K562 (cell line): ENCODE measurements around the gene SNX9. TPM values are rescaled to one million over a fixed set of nuclear protein-coding genes. Genes with fewer than 3 reads are reported as not detected.

Experiments
- E2F3 ChIP-seq: fragments of 250-450 bp; sonication (Bioruptor Pico); IDR thresholded peaks from 2 replicates; pipeline ENCODE4 v1.4.0; 2020; ENCODE audit warnings: mild to moderate bottlenecking
- ELF1 ChIP-seq: fragments of 200-800 bp; sonication (Bioruptor generic); IDR thresholded peaks from 2 replicates; pipeline ENCODE4 v1.6.1; 2016; ENCODE audit warnings: missing genetic modification characterization, missing compliant biosample characterization
- ETV6 ChIP-seq, 3 experiments: fragments of 150-350 bp in 1 of 3; sonication (generic) in 1 of 3; formaldehyde crosslinking in 1 of 3; IDR thresholded peaks; 2 replicates each; pipeline versions ENCODE4 v1.6.1 to v1.8.0; 2014 to 2022; ENCODE audit warnings: borderline replicate concordance in 2 of 3, low read depth in 2 of 3, antibody characterized with exemption in 1 of 3, low read length in 1 of 3, mild to moderate bottlenecking in 1 of 3, missing genetic modification reagents in 1 of 3
- FOXJ3 ChIP-seq: sonication (generic); formaldehyde crosslinking; IDR thresholded peaks from 2 replicates; pipeline ENCODE4 v1.4.0; 2020; ENCODE audit warnings: mild to moderate bottlenecking, missing genetic modification reagents
- HDAC8 ChIP-seq: fragments of 450-650 bp; IDR thresholded peaks from 2 replicates; pipeline ENCODE4 v1.6.1; 2016; ENCODE audit warnings: mild to moderate bottlenecking, missing genetic modification characterization, moderate library complexity, missing compliant biosample characterization
- HNRNPH1 ChIP-seq: fragments of 200-400 bp; formaldehyde crosslinking; optimal IDR thresholded peaks from 2 replicates; pipeline ENCODE3; 2017; ENCODE audit warnings: low read depth, mild to moderate bottlenecking, low read length, moderate library complexity
- HNRNPLL ChIP-seq: fragments of 200-400 bp; formaldehyde crosslinking; IDR thresholded peaks from 2 replicates; pipeline ENCODE4 v1.6.1; 2017; ENCODE audit warnings: low read length, low read depth, mild to moderate bottlenecking; ENCODE audit not compliant: poor library complexity, severe bottlenecking
- MAZ ChIP-seq, 2 experiments: fragments of 450-650 bp in 1 of 2; sonication (generic) in 1 of 2; formaldehyde crosslinking; IDR thresholded peaks in 1 of 2; conservative IDR thresholded peaks in 1 of 2; 2 replicates each; pipeline versions ENCODE4 v1.4.0 to v1.5.0; 2020; ENCODE audit warnings: mild to moderate bottlenecking in 1 of 2, missing genetic modification reagents in 1 of 2
- MEIS2 ChIP-seq: fragments of 450-650 bp; IDR thresholded peaks from 2 replicates; pipeline ENCODE4 v1.6.1; 2014; ENCODE audit warnings: mild to moderate bottlenecking; ENCODE audit not compliant: partially characterized antibody
- NFE2L1 ChIP-seq: fragments of 450-650 bp; IDR thresholded peaks from 2 replicates; pipeline ENCODE4 v1.6.1; 2016; ENCODE audit warnings: missing genetic modification characterization, low read depth, mild to moderate bottlenecking, missing compliant biosample characterization, moderate library complexity, borderline replicate concordance
- NR4A1 ChIP-seq, 2 experiments: fragments of 250-450 bp in 1 of 2; fragments of 450-650 bp in 1 of 2; sonication (Bioruptor Pico) in 1 of 2; IDR thresholded peaks; 2 replicates each; pipeline versions ENCODE4 v1.4.0 to v1.6.1; 2016 to 2020; ENCODE audit warnings: mild to moderate bottlenecking in 2 of 2, missing compliant biosample characterization in 1 of 2, missing genetic modification characterization in 1 of 2, moderate library complexity in 1 of 2
- PHTF2 ChIP-seq: fragments of 250-450 bp; sonication (Bioruptor Pico); IDR thresholded peaks from 2 replicates; pipeline ENCODE4 v1.5.0; 2021; ENCODE audit warnings: mild to moderate bottlenecking
- POLR2G ChIP-seq: fragments of 200-400 bp; formaldehyde crosslinking; IDR thresholded peaks from 2 replicates; pipeline ENCODE4 v1.6.1; 2017; ENCODE audit warnings: low read depth, mild to moderate bottlenecking, antibody characterized with exemption, low read length, moderate library complexity
- POLR3A ChIP-seq: IDR thresholded peaks from 2 replicates; pipeline ENCODE4 v1.6.1; 2011; ENCODE audit warnings: borderline replicate concordance, mild to moderate bottlenecking, moderate library complexity; ENCODE audit not compliant: insufficient read length, insufficient read depth; ENCODE audit errors: extremely low read depth
- RB1 ChIP-seq: fragments of 450-650 bp; IDR thresholded peaks from 2 replicates; pipeline ENCODE4 v1.6.1; 2017; ENCODE audit warnings: low read depth, mild to moderate bottlenecking
- RBFOX2 ChIP-seq: fragments of 200-400 bp; formaldehyde crosslinking; IDR thresholded peaks from 2 replicates; pipeline ENCODE4 v1.6.1; 2017; ENCODE audit warnings: low read depth, mild to moderate bottlenecking, low read length, moderate library complexity
- RNF2 ChIP-seq: sonication (generic); IDR thresholded peaks from 2 replicates; pipeline ENCODE4 v1.6.1; 2016
- SMAD3 ChIP-seq: fragments of 450-650 bp; formaldehyde crosslinking; conservative IDR thresholded peaks from 2 replicates; pipeline ENCODE4 v1.4.0; 2020; ENCODE audit warnings: mild to moderate bottlenecking
- TEAD4 ChIP-seq, 2 experiments: sonication (generic) in 1 of 2; formaldehyde crosslinking in 1 of 2; IDR thresholded peaks; 2 replicates each; pipeline versions ENCODE4 v1.6.1 to v1.8.0; 2012 to 2022; ENCODE audit warnings: borderline replicate concordance in 1 of 2, inconsistent platforms in 1 of 2, low read length in 1 of 2, mild to moderate bottlenecking in 1 of 2, missing genetic modification reagents in 1 of 2
- ZBED1 ChIP-seq: IDR thresholded peaks from 2 replicates; pipeline ENCODE4 v1.6.1; 2014
- ZKSCAN1 ChIP-seq: fragments of 150-350 bp; IDR thresholded peaks from 2 replicates; pipeline ENCODE4 v1.6.1; 2016; ENCODE audit warnings: low read depth, low read length
- ZKSCAN8 ChIP-seq: fragments of 200-800 bp; sonication (Bioruptor generic); IDR thresholded peaks from 2 replicates; pipeline ENCODE4 v1.6.1; 2016; ENCODE audit warnings: missing genetic modification characterization, missing compliant biosample characterization
- polyA plus RNA-seq, 8 experiments: library from polyadenylated mRNA; depleted of rRNA in 4 of 8; stranded (reverse) in 5 of 8; unstranded in 3 of 8; fragments of >200 nt; fragmentation: Nextera tagmentation in 2 of 8; fragmentation: Illumina TruSeq in 1 of 8; extraction: Ambion mirVana in 2 of 8; extraction: Trizol in 1 of 8; gene quantifications; 2 replicates each; pipeline versions ENCODE4 v1.2.1 to v1.2.3, GENCODE V29; 2011 to 2014; ENCODE audit warnings: inconsistent platforms in 1 of 8, missing spikeins in 1 of 8
- total RNA-seq, 7 experiments: library from RNA; depleted of rRNA in 6 of 7; stranded (reverse); fragments of >200 nt in 6 of 7; fragmentation: Illumina TruSeq in 2 of 7; extraction: Trizol in 2 of 7; gene quantifications; 2 replicates each; pipeline versions ENCODE4 v1.2.1 to v1.2.3, GENCODE V29; 2011 to 2021; ENCODE audit warnings: low replicate concordance in 1 of 7
- TF ChIP-seq, protein P1 (sequence below), 2 experiments: IDR thresholded peaks in 1 of 2; conservative IDR thresholded peaks in 1 of 2; 2 replicates each; pipeline ENCODE4 v1.6.1; 2016; ENCODE audit warnings: low read depth in 2 of 2, mild to moderate bottlenecking in 1 of 2, missing compliant biosample characterization in 1 of 2, missing genetic modification characterization in 1 of 2, moderate library complexity in 1 of 2
- TF ChIP-seq, protein P2 (sequence below), 2 experiments: fragments of 250-450 bp in 1 of 2; fragments of 450-650 bp in 1 of 2; sonication (Bioruptor Pico) in 1 of 2; IDR thresholded peaks; 2 replicates each; pipeline versions ENCODE4 v1.6.1 to v1.8.0; 2016 to 2021; ENCODE audit warnings: mild to moderate bottlenecking in 2 of 2, moderate library complexity in 2 of 2, missing compliant biosample characterization in 1 of 2, missing genetic modification characterization in 1 of 2

SNX9 gene
- total and polyA plus RNA-seq, 9 of the 15 experiments (the other 6 are each of a cell fraction or from before 2014, with no cell fraction given), result 6.0 to 81.7 (median 57.1) TPM

DNA sequence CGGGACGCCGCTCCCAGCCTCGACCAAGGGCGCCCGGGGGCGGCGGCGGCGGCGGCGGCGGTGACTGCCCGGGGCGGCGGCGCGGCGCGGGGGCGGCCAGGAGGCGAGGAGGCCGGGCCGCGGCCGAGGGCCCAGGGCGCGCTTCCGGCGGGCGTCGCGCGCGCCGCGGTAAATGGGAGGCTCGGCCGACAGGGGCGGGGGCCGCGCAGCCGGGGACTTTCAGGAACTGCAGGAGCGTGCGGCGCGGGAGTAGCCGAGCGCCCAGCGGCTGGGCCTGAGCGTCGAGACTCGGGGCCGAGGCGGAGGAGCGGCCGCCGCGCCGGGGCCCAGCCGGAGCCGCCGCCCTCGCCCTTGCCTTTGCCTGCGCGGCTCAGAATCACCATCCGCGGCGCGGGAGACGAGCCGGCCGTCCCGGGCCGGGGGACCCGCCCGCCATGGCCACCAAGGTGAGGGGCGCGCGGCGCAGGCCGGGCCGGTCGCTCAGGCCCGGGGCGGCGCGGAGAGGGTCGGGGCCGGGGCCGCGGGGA lies at the start of gene SNX9 (continued):
- peak; percentile 86 for TF ChIP-seq RBFOX2
- no peak for TF ChIP-seq NR4A1 (CRISPR knock-in tag; IDR thresholded peaks at IDR 0.05)
- TF ChIP-seq NR4A1 (tag; IDR thresholded peaks at IDR 0.05), result no peak
- peak; percentile 90 for TF ChIP-seq POLR2G
- TF ChIP-seq MEIS2, result peak; percentile 11
- no peak for TF ChIP-seq HDAC8 (tag)
- TF ChIP-seq PHTF2 (CRISPR knock-in tag), result no peak
- TF ChIP-seq ELF1 (tag), result peak; percentile 57; the same call in 1 of the 2 replicates
- TF ChIP-seq RB1, result peak; percentile 79
- TF ChIP-seq ZKSCAN1, result 0 out of 2 replicates have a peak, but pooled peaks have one; percentile 21
- no peak for TF ChIP-seq ZBED1
- no peak for TF ChIP-seq FOXJ3
- TF ChIP-seq, protein P1, sequence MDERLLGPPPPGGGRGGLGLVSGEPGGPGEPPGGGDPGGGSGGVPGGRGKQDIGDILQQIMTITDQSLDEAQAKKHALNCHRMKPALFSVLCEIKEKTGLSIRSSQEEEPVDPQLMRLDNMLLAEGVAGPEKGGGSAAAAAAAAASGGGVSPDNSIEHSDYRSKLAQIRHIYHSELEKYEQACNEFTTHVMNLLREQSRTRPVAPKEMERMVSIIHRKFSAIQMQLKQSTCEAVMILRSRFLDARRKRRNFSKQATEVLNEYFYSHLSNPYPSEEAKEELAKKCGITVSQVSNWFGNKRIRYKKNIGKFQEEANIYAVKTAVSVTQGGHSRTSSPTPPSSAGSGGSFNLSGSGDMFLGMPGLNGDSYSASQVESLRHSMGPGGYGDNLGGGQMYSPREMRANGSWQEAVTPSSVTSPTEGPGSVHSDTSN (CRISPR knock-in tag; IDR thresholded peaks at IDR 0.05; ENCODE audit: low read depth), result no peak
- TF ChIP-seq, protein P1 (tag; conservative IDR thresholded peaks at IDR 0.05; ENCODE audit: low read depth), result no peak
- TF ChIP-seq TEAD4 (IDR thresholded peaks at IDR 0.05; ENCODE audit: low read length), result 0 out of 2 replicates have a peak, but pooled peaks have one; percentile 1
- TF ChIP-seq TEAD4 (CRISPR knock-in tag; IDR thresholded peaks at IDR 0.05; ENCODE audit: borderline replicate concordance), result no peak
- TF ChIP-seq, protein P2, sequence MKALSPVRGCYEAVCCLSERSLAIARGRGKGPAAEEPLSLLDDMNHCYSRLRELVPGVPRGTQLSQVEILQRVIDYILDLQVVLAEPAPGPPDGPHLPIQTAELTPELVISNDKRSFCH (CRISPR knock-in tag; IDR thresholded peaks at IDR 0.05), result no peak
- TF ChIP-seq, protein P2 (tag; IDR thresholded peaks at IDR 0.05), result no peak
- TF ChIP-seq HNRNPLL, result peak; percentile 57
- TF ChIP-seq NFE2L1 (tag), result no peak
- TF ChIP-seq SMAD3 (CRISPR knock-in tag), result no peak
- no peak for TF ChIP-seq POLR3A
- peak; percentile 29; the same call in 1 of the 2 replicates for TF ChIP-seq E2F3 (CRISPR knock-in tag)
- TF ChIP-seq HNRNPH1, result no peak
- TF ChIP-seq RNF2, result 0 out of 2 replicates have a peak, but pooled peaks have one; percentile 8
- TF ChIP-seq ZKSCAN8, result no peak
- TF ChIP-seq MAZ (CRISPR knock-in tag; conservative IDR thresholded peaks at IDR 0.05 in 1 of 2, IDR thresholded peaks at IDR 0.05 in 1 of 2), result peak; percentile 8 to 24; a peak in 3 of 4 replicates
- no peak for TF ChIP-seq ETV6 (IDR thresholded peaks at IDR 0.05; ENCODE audit: borderline replicate concordance in 1 of 2, low read depth in 2 of 2, low read length in 1 of 2)
- no peak for TF ChIP-seq ETV6 (CRISPR knock-in tag; IDR thresholded peaks at IDR 0.05; ENCODE audit: borderline replicate concordance)
